ENCODE measurements around the gene RAPGEF4.

RAPGEF4 gene

DNA sequence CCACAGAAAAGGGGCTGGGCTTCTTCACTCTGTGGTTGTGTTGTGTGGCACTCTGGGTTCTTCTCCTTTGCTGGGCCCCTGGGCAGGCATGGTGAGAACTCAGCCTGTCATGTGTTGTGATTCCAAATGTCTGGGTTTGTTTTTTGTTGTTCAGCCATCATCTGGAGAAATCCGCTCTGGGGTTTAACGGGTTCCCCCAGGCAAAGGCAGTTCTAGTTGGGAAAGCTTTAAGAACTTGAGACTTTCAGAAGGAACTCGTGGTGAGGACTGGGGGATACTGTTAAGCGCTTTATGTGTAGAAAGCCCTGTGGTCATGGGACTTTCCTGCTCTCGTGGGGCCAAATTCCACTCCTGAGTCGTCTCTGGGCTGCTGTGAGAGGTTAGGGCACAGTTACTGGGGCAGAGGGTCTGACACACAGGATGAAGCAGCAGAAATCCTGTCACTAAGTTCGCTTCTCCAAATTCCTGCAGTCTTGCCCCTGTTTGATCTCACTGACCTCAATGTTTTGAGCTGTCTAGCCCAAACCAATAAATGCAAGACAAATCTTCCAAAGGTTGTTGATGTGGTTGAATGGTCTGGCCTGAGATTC lies 87.7 kb downstream of the RAPGEF4 start:
- DNase-seq (ENCODE audit: extremely low spot score) = no peak
- POLR2A ChIA-PET = no interaction called here
- TF ChIP-seq CTCF (IDR thresholded peaks at IDR 0.05; ENCODE audit: control extremely low read depth, extremely low read depth, low read depth, missing control alignments) = no peak
- CTCF ChIA-PET = interaction anchor here (1.3 to 2.5 kb wide), 4 partner anchors 11 to 109 kb away, joined by 4 to 15 read pairs (median 6); no protein-coding TSS in a partner anchor

DNA sequence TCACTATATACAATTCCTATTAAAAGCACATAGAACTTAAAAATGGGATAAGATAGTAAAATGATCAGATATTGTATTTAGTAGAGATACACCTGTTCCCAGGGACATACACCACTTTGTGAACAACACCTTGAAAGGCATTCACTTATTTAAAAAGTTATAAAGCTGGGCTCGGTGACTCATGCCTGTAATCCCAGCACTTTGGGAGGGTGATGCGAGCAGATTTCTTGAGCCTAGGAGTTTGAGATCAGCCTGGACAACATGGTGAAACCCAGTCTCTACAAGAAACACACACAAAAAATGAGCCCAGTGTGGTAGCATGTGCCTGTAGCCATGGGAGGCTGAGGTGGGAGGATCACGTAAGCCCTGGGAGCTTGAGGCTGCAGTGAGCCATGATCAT lies 90.9 kb downstream of the RAPGEF4 start:
- no peak for TF ChIP-seq CTCF (IDR thresholded peaks at IDR 0.05; ENCODE audit: control extremely low read depth, extremely low read depth, low read depth, missing control alignments)
- POLR2A ChIA-PET = no interaction called here
- CTCF ChIA-PET = interaction anchor here (1.3 to 1.4 kb wide), 2 partner anchors 25 to 148 kb away, joined by 3 to 4 read pairs; no protein-coding TSS in a partner anchor
- DNase-seq (ENCODE audit: extremely low spot score) = no peak

DNA sequence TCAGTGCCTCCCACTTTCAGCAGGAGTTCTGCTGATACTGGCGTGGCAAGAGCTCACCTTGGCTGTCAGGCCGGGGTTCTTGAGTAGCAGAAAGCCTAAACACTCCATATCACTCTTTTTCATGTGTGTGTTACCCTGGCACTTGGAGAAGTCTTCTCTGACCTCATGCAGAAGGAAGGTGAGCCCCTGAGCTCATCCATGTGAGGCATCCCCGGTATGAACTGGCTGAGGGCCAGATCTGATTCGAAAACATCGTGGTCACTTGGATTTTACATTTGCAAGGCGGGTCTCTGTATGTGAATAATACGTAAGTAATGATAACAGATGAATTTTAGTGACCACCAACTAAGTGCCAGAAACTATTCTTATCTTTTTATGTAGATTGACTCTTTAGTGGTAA lies 93.6 kb downstream of the RAPGEF4 start:
- ChIA-PET POLR2A (no interaction called here), CTCF (interaction anchor here (0.8 to 2.3 kb wide), 3 partner anchors 10 to 103 kb away, joined by 3 to 9 read pairs (median 3); no protein-coding TSS in a partner anchor)
- no peak for DNase-seq (ENCODE audit: extremely low spot score)
- TF ChIP-seq CTCF (IDR thresholded peaks at IDR 0.05; ENCODE audit: control extremely low read depth, extremely low read depth, low read depth, missing control alignments) = no peak

- ChIA-PET CTCF (no interaction called here), POLR2A (no interaction called here)
- TF ChIP-seq CTCF (IDR thresholded peaks at IDR 0.05; ENCODE audit: control extremely low read depth, extremely low read depth, low read depth, missing control alignments) = no peak
- DNase-seq (ENCODE audit: extremely low spot score) = no peak
Measured at GRCh38 chr2:172830482-172830881, 94.8 kb downstream of the RAPGEF4 start.

DNA sequence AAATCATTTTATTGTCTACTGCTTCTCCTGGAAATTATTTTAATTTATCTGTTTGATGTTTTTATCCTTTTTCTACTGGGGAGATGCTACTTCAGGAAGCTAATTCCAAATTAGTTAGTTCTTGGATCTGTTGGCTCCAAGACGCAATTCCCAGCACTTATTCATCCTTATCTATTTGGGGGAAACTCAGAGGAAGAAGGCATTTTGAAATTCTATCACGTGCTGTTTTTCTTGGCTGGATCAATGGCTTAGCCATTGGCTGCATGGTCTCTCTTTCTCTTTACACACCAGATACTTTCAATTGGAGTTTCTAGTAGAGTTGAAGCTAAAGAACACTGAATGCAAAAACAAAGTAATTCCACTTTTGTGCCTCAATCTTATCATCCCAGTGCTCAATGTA lies 98.3 kb downstream of the RAPGEF4 start:
- no peak for DNase-seq (ENCODE audit: extremely low spot score)
- TF ChIP-seq CTCF (IDR thresholded peaks at IDR 0.05; ENCODE audit: control extremely low read depth, extremely low read depth, low read depth, missing control alignments) = no peak
- ChIA-PET CTCF (interaction anchor here (1.4 kb wide), 1 partner anchor 10 kb away, joined by 4 read pairs; no protein-coding TSS in a partner anchor), POLR2A (no interaction called here)

DNA sequence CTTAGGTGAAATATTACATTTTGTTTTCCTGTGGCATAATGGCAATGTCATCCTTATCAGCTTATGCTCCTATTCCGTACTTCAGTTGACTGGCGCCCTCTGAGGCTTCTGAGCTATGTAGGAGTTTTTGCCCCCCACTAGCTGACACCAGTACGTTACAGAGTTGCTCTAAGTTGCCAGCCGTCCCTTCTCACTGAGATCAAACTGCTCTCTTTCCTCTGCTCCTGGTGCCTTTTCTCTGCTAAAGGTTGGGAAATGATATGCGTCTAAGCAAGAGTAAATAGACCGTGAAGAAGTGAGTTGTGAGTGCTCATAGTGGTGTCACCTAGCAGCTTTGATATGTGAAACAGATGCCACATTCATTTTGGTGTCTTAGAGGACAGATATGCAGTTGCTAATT lies 99.2 kb downstream of the RAPGEF4 start:
- no peak for TF ChIP-seq CTCF (IDR thresholded peaks at IDR 0.05; ENCODE audit: control extremely low read depth, extremely low read depth, low read depth, missing control alignments)
- no peak for DNase-seq (ENCODE audit: extremely low spot score)
- CTCF ChIA-PET = interaction anchor here (1.4 kb wide), 1 partner anchor 11 kb away, joined by 4 read pairs; no protein-coding TSS in a partner anchor
- POLR2A ChIA-PET = no interaction called here

All from GM10248 (cell line).